Measurements from ENCODE around the gene TCF7L1.

GRCh38 chr2:85159589-85159988 lies 26.4 kb downstream of the TCF7L1 start:
- no peak for TF ChIP-seq CTCF (IDR thresholded peaks at IDR 0.05)
- no peak for TF ChIP-seq POLR2A (IDR thresholded peaks at IDR 0.05)
